ENCODE results near the gene SMIM1.

The SMIM1 gene

GRCh38 chr1:3783651-3784474 is 11.3 kb downstream of the SMIM1 start:
- DNase-seq (ENCODE audit: low read depth in 2 of 2): no peak
- TF ChIP-seq CTCF (IDR thresholded peaks at IDR 0.05; ENCODE audit: low read depth, low read length): no peak
- no peak overlapping the region for H3K4me3 ChIP-seq (replicated peaks in 1 of 2; ENCODE audit: low read depth in 2 of 2, low read length in 2 of 2)

- no peak for DNase-seq (ENCODE audit: low read depth in 2 of 2)
- no peak overlapping the region for H3K4me3 ChIP-seq (replicated peaks in 1 of 2; ENCODE audit: low read depth in 2 of 2, low read length in 2 of 2)
- no peak for TF ChIP-seq CTCF (IDR thresholded peaks at IDR 0.05; ENCODE audit: low read depth, low read length)
Measured at GRCh38 chr1:3785045-3785444, 12.5 kb downstream of the SMIM1 start.

GRCh38 chr1:3785456-3786157 is 13.1 kb downstream of the SMIM1 start:
- no peak for DNase-seq (ENCODE audit: low read depth in 2 of 2)
- no peak overlapping the region for H3K4me3 ChIP-seq (replicated peaks in 1 of 2; ENCODE audit: low read depth in 2 of 2, low read length in 2 of 2)
- TF ChIP-seq CTCF (IDR thresholded peaks at IDR 0.05; ENCODE audit: low read depth, low read length): peak; percentile 10

- no peak for TF ChIP-seq CTCF (IDR thresholded peaks at IDR 0.05; ENCODE audit: low read depth, low read length)
- no peak for DNase-seq (ENCODE audit: low read depth in 2 of 2)
- no peak overlapping the region for H3K4me3 ChIP-seq (replicated peaks in 1 of 2; ENCODE audit: low read depth in 2 of 2, low read length in 2 of 2)
Measured at GRCh38 chr1:3786468-3787348, 14.2 kb downstream of the SMIM1 start.

- no peak for DNase-seq (ENCODE audit: low read depth in 2 of 2)
- no peak for TF ChIP-seq CTCF (IDR thresholded peaks at IDR 0.05; ENCODE audit: low read depth, low read length)
- H3K4me3 ChIP-seq (replicated peaks in 1 of 2; ENCODE audit: low read depth in 2 of 2, low read length in 2 of 2): no peak overlapping the region
Measured at GRCh38 chr1:3787349-3787715, 14.8 kb downstream of the SMIM1 start.

GRCh38 chr1:3787745-3788605 is 15.4 kb downstream of the SMIM1 start:
- no peak overlapping the region for H3K4me3 ChIP-seq (replicated peaks in 1 of 2; ENCODE audit: low read depth in 2 of 2, low read length in 2 of 2)
- no peak for TF ChIP-seq CTCF (IDR thresholded peaks at IDR 0.05; ENCODE audit: low read depth, low read length)
- DNase-seq (ENCODE audit: low read depth in 2 of 2): no peak

Data from cardiac fibroblast (primary cell).